Measurements from ENCODE around the gene CHPT1. TPM values are rescaled to one million over a fixed set of nuclear protein-coding genes. Genes with fewer than 3 reads are reported as not detected.
"Not testable (repeated sequence)": the region's sequence is repeated elsewhere in the genome, so short reads cannot be mapped to it uniquely, and the experiment has no call there.

CHPT1 gene
- total RNA-seq, 2 experiments from 2014 or later: 17.0 to 17.3 TPM

- Mint-ChIP-seq H3K4me3 (no peak overlapping the region), H3K9me3 (no peaks in the 10 kb centered on the region), H3K4me1 (peaks cover 17% of the 10 kb centered on the region), H3K27ac (no peak overlapping the region), H3K27me3 (no peaks in the 10 kb centered on the region), H3K36me3 (ENCODE audit: low read depth) (no peaks in the 10 kb centered on the region)
- DNase-seq: no peak
- POLR2A ChIA-PET: no interaction called here
- CTCF ChIA-PET: no interaction called here
These were observed 15.7 kb downstream of the CHPT1 start for GRCh38 chr12:101713059-101713682.

- no peak overlapping the region for H3K27ac Mint-ChIP-seq
- H3K4me1 Mint-ChIP-seq: peaks cover 16% of the 10 kb centered on the region
- no peaks in the 10 kb centered on the region for H3K36me3 Mint-ChIP-seq (ENCODE audit: low read depth)
- no peak overlapping the region for H3K4me3 Mint-ChIP-seq
- POLR2A ChIA-PET: no interaction called here
- no peaks in the 10 kb centered on the region for H3K9me3 Mint-ChIP-seq
- CTCF ChIA-PET: no interaction called here
- no peaks in the 10 kb centered on the region for H3K27me3 Mint-ChIP-seq
- DNase-seq: no peak
These were observed 16.5 kb downstream of the CHPT1 start for GRCh38 chr12:101713930-101714329.

GRCh38 chr12:101714877-101715444 lies 17.5 kb downstream of the CHPT1 start:
- Mint-ChIP-seq H3K4me1 (peaks cover 7% of the 10 kb centered on the region), H3K4me3 (no peak overlapping the region)
- CTCF ChIA-PET: no interaction called here

GRCh38 chr12:101719566-101719965 lies 22.1 kb downstream of the CHPT1 start:
- no peak overlapping the region for H3K27ac Mint-ChIP-seq
- no peaks in the 10 kb centered on the region for H3K27me3 Mint-ChIP-seq
- H3K4me3 Mint-ChIP-seq: no peak overlapping the region
- ChIA-PET POLR2A (no interaction called here), CTCF (no interaction called here)
- H3K4me1 Mint-ChIP-seq: no peaks in the 10 kb centered on the region
- no peaks in the 10 kb centered on the region for H3K9me3 Mint-ChIP-seq
- peaks cover 3% of the 10 kb centered on the region for H3K36me3 Mint-ChIP-seq (ENCODE audit: low read depth)
- no peak for DNase-seq

More at GRCh38 chr12:101714877-101715444, 17.5 kb downstream of the CHPT1 start:
- DNase-seq: no peak
- no peaks in the 10 kb centered on the region for H3K36me3 Mint-ChIP-seq (ENCODE audit: low read depth)
- POLR2A ChIA-PET: interaction anchor here (1.3 kb wide), 1 partner anchor 17 kb away, joined by 4 read pairs; the partner anchor contains the start of gene CHPT1
- H3K9me3 Mint-ChIP-seq: no peaks in the 10 kb centered on the region
- no peaks in the 10 kb centered on the region for H3K27me3 Mint-ChIP-seq
- H3K27ac Mint-ChIP-seq: no peak overlapping the region

GRCh38 chr12:101720118-101720517 lies 22.7 kb downstream of the CHPT1 start:
- CTCF ChIA-PET: no interaction called here
- no peak overlapping the region for H3K4me3 Mint-ChIP-seq
- no peaks in the 10 kb centered on the region for H3K9me3 Mint-ChIP-seq
- POLR2A ChIA-PET: no interaction called here
- H3K27me3 Mint-ChIP-seq: no peaks in the 10 kb centered on the region
- DNase-seq: no peak
- H3K4me1 Mint-ChIP-seq: no peaks in the 10 kb centered on the region
- no peak overlapping the region for H3K27ac Mint-ChIP-seq
- H3K36me3 Mint-ChIP-seq (ENCODE audit: low read depth): peaks cover 5% of the 10 kb centered on the region

- Mint-ChIP-seq H3K4me3 (no peak overlapping the region), H3K27me3 (no peaks in the 10 kb centered on the region), H3K27ac (no peak overlapping the region), H3K4me1 (peaks cover 8% of the 10 kb centered on the region), H3K9me3 (no peaks in the 10 kb centered on the region), H3K36me3 (ENCODE audit: low read depth) (peaks cover 15% of the 10 kb centered on the region)
- CTCF ChIA-PET: interaction anchor here (0.7 kb wide), 1 partner anchor 24 kb away, joined by 4 read pairs; no protein-coding TSS in a partner anchor
- no peak for DNase-seq
- POLR2A ChIA-PET: no interaction called here
These were observed 25.0 kb downstream of the CHPT1 start for GRCh38 chr12:101722392-101722791.

GRCh38 chr12:101727098-101727497 lies 29.7 kb downstream of the CHPT1 start:
- H3K27me3 Mint-ChIP-seq: no peaks in the 10 kb centered on the region

GRCh38 chr12:101729842-101730241 lies 32.4 kb downstream of the CHPT1 start:
- no peak overlapping the region for H3K27ac Mint-ChIP-seq
- H3K4me1 Mint-ChIP-seq: peaks cover 8% of the 10 kb centered on the region
- ChIA-PET POLR2A (no interaction called here), CTCF (no interaction called here)
- no peaks in the 10 kb centered on the region for H3K9me3 Mint-ChIP-seq
- no peak overlapping the region for H3K4me3 Mint-ChIP-seq
- H3K27me3 Mint-ChIP-seq: no peaks in the 10 kb centered on the region
- DNase-seq: no peak
- peaks cover 25% of the 10 kb centered on the region for H3K36me3 Mint-ChIP-seq (ENCODE audit: low read depth)

More at GRCh38 chr12:101727098-101727497, 29.7 kb downstream of the CHPT1 start:
- DNase-seq: no peak
- Mint-ChIP-seq H3K27ac (no peak overlapping the region), H3K4me1 (peaks cover 8% of the 10 kb centered on the region), H3K36me3 (ENCODE audit: low read depth) (peaks cover 20% of the 10 kb centered on the region), H3K9me3 (no peaks in the 10 kb centered on the region), H3K4me3 (no peak overlapping the region)
- CTCF ChIA-PET: no interaction called here
- POLR2A ChIA-PET: no interaction called here

GRCh38 chr12:101732318-101732717 lies 34.9 kb downstream of the CHPT1 start:
- Mint-ChIP-seq H3K9me3 (no peaks in the 10 kb centered on the region), H3K27me3 (no peaks in the 10 kb centered on the region), H3K36me3 (ENCODE audit: low read depth) (peaks cover 14% of the 10 kb centered on the region), H3K4me1 (no peaks in the 10 kb centered on the region), H3K27ac (no peak overlapping the region), H3K4me3 (no peak overlapping the region)
- DNase-seq: no peak
- ChIA-PET POLR2A (no interaction called here), CTCF (no interaction called here)

GRCh38 chr12:101733166-101733565 lies 35.7 kb downstream of the CHPT1 start:
- Mint-ChIP-seq H3K4me3 (no peak overlapping the region), H3K27me3 (no peaks in the 10 kb centered on the region), H3K36me3 (ENCODE audit: low read depth) (peaks cover 14% of the 10 kb centered on the region), H3K27ac (no peak overlapping the region), H3K4me1 (no peaks in the 10 kb centered on the region), H3K9me3 (no peaks in the 10 kb centered on the region)
- ChIA-PET CTCF (interaction anchor here (0.6 kb wide), 1 partner anchor 15 kb away, joined by 5 read pairs; no protein-coding TSS in a partner anchor), POLR2A (no interaction called here)
- DNase-seq: no peak

- H3K4me1 Mint-ChIP-seq, H3K4me3 Mint-ChIP-seq, POLR2A ChIA-PET, H3K27me3 Mint-ChIP-seq, H3K9me3 Mint-ChIP-seq, CTCF ChIA-PET, DNase-seq, H3K27ac Mint-ChIP-seq: not testable (repeated sequence)
- H3K36me3 Mint-ChIP-seq (ENCODE audit: low read depth): peaks cover 18% of the 10 kb centered on the region
These were observed 37.0 kb downstream of the CHPT1 start for GRCh38 chr12:101734482-101734881.

- H3K27ac Mint-ChIP-seq: no peak overlapping the region
- no peaks in the 10 kb centered on the region for H3K27me3 Mint-ChIP-seq
- CTCF ChIA-PET: no interaction called here
- DNase-seq: no peak
- no peaks in the 10 kb centered on the region for H3K4me1 Mint-ChIP-seq
- H3K36me3 Mint-ChIP-seq (ENCODE audit: low read depth): peaks cover 13% of the 10 kb centered on the region
- H3K4me3 Mint-ChIP-seq: no peak overlapping the region
- POLR2A ChIA-PET: no interaction called here
- H3K9me3 Mint-ChIP-seq: no peaks in the 10 kb centered on the region
These were observed 40.0 kb downstream of the CHPT1 start for GRCh38 chr12:101737476-101737875.

GRCh38 chr12:101738920-101739665 lies 41.7 kb downstream of the CHPT1 start, which contains the start of gene SYCP3:
SYCP3 (minus strand) TSS chr12:101739462; CDS start chr12:101737935, 1,527 bp downstream.
- DNase-seq: no peak
- Mint-ChIP-seq H3K27ac (no peak within 1 kb of the TSS), H3K36me3 (ENCODE audit: low read depth) (peaks cover 19% of the 10 kb centered on the region), H3K4me3 (no peak within 1 kb of the TSS), H3K9me3 (no peaks in the 10 kb centered on the region), H3K27me3 (no peaks in the 10 kb centered on the region), H3K4me1 (peaks cover 12% of the 10 kb centered on the region)
- POLR2A ChIA-PET: no interaction called here
- CTCF ChIA-PET: no interaction called here

Measured in activated CD4-positive, alpha-beta memory T cell treated with anti-CD3 and anti-CD28 coated beads, Interleukin-2, amount 10 ng/mL, durations not matched to agents 7 days and 5 days (primary cell).